Measurements from ENCODE around the gene BTAF1.

- TF ChIP-seq, protein P1, sequence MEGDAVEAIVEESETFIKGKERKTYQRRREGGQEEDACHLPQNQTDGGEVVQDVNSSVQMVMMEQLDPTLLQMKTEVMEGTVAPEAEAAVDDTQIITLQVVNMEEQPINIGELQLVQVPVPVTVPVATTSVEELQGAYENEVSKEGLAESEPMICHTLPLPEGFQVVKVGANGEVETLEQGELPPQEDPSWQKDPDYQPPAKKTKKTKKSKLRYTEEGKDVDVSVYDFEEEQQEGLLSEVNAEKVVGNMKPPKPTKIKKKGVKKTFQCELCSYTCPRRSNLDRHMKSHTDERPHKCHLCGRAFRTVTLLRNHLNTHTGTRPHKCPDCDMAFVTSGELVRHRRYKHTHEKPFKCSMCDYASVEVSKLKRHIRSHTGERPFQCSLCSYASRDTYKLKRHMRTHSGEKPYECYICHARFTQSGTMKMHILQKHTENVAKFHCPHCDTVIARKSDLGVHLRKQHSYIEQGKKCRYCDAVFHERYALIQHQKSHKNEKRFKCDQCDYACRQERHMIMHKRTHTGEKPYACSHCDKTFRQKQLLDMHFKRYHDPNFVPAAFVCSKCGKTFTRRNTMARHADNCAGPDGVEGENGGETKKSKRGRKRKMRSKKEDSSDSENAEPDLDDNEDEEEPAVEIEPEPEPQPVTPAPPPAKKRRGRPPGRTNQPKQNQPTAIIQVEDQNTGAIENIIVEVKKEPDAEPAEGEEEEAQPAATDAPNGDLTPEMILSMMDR (IDR thresholded peaks at IDR 0.05): no peak
- no peak for TF ChIP-seq POLR2A (IDR thresholded peaks at IDR 0.05)
Measured at GRCh38 chr10:92079003-92079402, 155.4 kb downstream of the BTAF1 start.
